ENCODE results near the gene PHLPP1. TPM values are rescaled to one million over a fixed set of nuclear protein-coding genes. Genes with fewer than 3 reads are reported as not detected.

PHLPP1 gene
- total RNA-seq, 3 donors from 2014 or later, result 9.8 to 19.9 (median 15.4) TPM

- Histone ChIP-seq H3K27ac (no peak overlapping the region), H3K9me3 (peaks cover 0 to 11% of the 10 kb centered on the region in 2 donors), H3K27me3 (no peaks in the 10 kb centered on the region), H3K4me1 (no peaks in the 10 kb centered on the region), H3K36me3 (no peaks in the 10 kb centered on the region), H3K4me3 (no peak overlapping the region)
- intact Hi-C loops (cut with DNase I; ENCODE audit: low total_unique reads), result loop anchor here (2.0 kb wide), 1 partner anchor 64 kb away; no protein-coding TSS in a partner anchor
- TF ChIP-seq POLR2AphosphoS5 (IDR thresholded peaks at IDR 0.05), result no peak
- TF ChIP-seq POLR2A (IDR thresholded peaks at IDR 0.05), result no peak
- TF ChIP-seq CTCF (IDR thresholded peaks at IDR 0.05), result no peak
- DNase-seq (ENCODE audit: low spot score in 2 of 2), result no peak
Measured at GRCh38 chr18:62730941-62731340, 15.6 kb downstream of the PHLPP1 start.

GRCh38 chr18:62732617-62733016 lies 17.3 kb downstream of the PHLPP1 start:
- intact Hi-C loops (cut with DNase I; ENCODE audit: low total_unique reads), result no loop called here
- no peaks in the 10 kb centered on the region for H3K4me1 ChIP-seq
- H3K27ac ChIP-seq, result no peak overlapping the region
- no peaks in the 10 kb centered on the region for H3K36me3 ChIP-seq
- peaks cover 0 to 11% of the 10 kb centered on the region in 2 donors for H3K9me3 ChIP-seq
- no peaks in the 10 kb centered on the region for H3K27me3 ChIP-seq
- no peak for DNase-seq (ENCODE audit: low spot score in 2 of 2)
- H3K4me3 ChIP-seq, result no peak overlapping the region
- TF ChIP-seq POLR2AphosphoS5 (IDR thresholded peaks at IDR 0.05) (no peak), POLR2A (IDR thresholded peaks at IDR 0.05) (no peak), CTCF (IDR thresholded peaks at IDR 0.05) (no peak)

- no peak overlapping the region for H3K27ac ChIP-seq
- H3K36me3 ChIP-seq, result no peaks in the 10 kb centered on the region
- H3K4me1 ChIP-seq, result no peaks in the 10 kb centered on the region
- intact Hi-C loops (cut with DNase I; ENCODE audit: low total_unique reads), result no loop called here
- no peaks in the 10 kb centered on the region for H3K27me3 ChIP-seq
- peaks cover 0 to 11% of the 10 kb centered on the region in 2 donors for H3K9me3 ChIP-seq
- TF ChIP-seq CTCF (IDR thresholded peaks at IDR 0.05) (no peak), POLR2AphosphoS5 (IDR thresholded peaks at IDR 0.05) (no peak), POLR2A (IDR thresholded peaks at IDR 0.05) (no peak)
- no peak overlapping the region for H3K4me3 ChIP-seq
- DNase-seq (ENCODE audit: low spot score in 2 of 2), result no peak
Measured at GRCh38 chr18:62734290-62734689, 18.9 kb downstream of the PHLPP1 start.

GRCh38 chr18:62735387-62735786 lies 20.0 kb downstream of the PHLPP1 start:
- H3K9me3 ChIP-seq, result peaks cover 0 to 11% of the 10 kb centered on the region in 2 donors
- H3K27me3 ChIP-seq, result no peaks in the 10 kb centered on the region
- no peaks in the 10 kb centered on the region for H3K36me3 ChIP-seq
- H3K4me3 ChIP-seq, result no peak overlapping the region
- DNase-seq (ENCODE audit: low spot score in 2 of 2), result no peak
- no peaks in the 10 kb centered on the region for H3K4me1 ChIP-seq
- intact Hi-C loops (cut with DNase I; ENCODE audit: low total_unique reads), result no loop called here
- no peak overlapping the region for H3K27ac ChIP-seq
- TF ChIP-seq CTCF (IDR thresholded peaks at IDR 0.05) (no peak), POLR2A (IDR thresholded peaks at IDR 0.05) (no peak), POLR2AphosphoS5 (IDR thresholded peaks at IDR 0.05) (no peak)

- no peaks in the 10 kb centered on the region for H3K4me1 ChIP-seq
- no peaks in the 10 kb centered on the region for H3K27me3 ChIP-seq
- no peak overlapping the region for H3K4me3 ChIP-seq
- DNase-seq (ENCODE audit: low spot score in 2 of 2), result no peak
- H3K36me3 ChIP-seq, result no peaks in the 10 kb centered on the region
- H3K9me3 ChIP-seq, result peaks cover 0 to 11% of the 10 kb centered on the region in 2 donors
- H3K27ac ChIP-seq, result no peak overlapping the region
- intact Hi-C loops (cut with DNase I; ENCODE audit: low total_unique reads), result no loop called here
- TF ChIP-seq CTCF (IDR thresholded peaks at IDR 0.05) (no peak), POLR2AphosphoS5 (IDR thresholded peaks at IDR 0.05) (no peak), POLR2A (IDR thresholded peaks at IDR 0.05) (no peak)
Measured at GRCh38 chr18:62736077-62736855, 20.9 kb downstream of the PHLPP1 start.
